ENCODE results near the gene ARID5B.

DNA sequence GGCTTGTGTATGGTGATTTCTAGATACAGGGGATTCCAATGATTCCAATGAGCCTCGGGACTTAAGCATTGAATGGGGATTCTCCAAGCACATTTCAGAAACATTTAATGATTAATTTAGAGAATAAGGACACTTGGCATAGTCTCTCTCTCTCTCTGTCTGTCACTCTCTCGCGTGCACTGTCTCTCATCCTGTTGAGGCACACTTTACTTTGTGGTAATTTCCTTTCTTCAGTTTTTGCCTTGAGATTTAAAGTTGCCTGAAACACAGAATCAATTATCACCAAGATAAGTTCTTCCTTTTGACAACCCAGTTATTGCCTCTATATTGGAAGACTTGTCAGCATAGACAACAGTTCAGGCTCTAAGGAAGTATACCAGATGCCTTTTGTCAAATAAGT is 131.6 kb downstream of the ARID5B start:
- TF ChIP-seq, protein P1, sequence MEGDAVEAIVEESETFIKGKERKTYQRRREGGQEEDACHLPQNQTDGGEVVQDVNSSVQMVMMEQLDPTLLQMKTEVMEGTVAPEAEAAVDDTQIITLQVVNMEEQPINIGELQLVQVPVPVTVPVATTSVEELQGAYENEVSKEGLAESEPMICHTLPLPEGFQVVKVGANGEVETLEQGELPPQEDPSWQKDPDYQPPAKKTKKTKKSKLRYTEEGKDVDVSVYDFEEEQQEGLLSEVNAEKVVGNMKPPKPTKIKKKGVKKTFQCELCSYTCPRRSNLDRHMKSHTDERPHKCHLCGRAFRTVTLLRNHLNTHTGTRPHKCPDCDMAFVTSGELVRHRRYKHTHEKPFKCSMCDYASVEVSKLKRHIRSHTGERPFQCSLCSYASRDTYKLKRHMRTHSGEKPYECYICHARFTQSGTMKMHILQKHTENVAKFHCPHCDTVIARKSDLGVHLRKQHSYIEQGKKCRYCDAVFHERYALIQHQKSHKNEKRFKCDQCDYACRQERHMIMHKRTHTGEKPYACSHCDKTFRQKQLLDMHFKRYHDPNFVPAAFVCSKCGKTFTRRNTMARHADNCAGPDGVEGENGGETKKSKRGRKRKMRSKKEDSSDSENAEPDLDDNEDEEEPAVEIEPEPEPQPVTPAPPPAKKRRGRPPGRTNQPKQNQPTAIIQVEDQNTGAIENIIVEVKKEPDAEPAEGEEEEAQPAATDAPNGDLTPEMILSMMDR (conservative IDR thresholded peaks at IDR 0.05; ENCODE audit: low read depth, low read length) = no peak
- TF ChIP-seq MAFK (IDR thresholded peaks at IDR 0.05; ENCODE audit: low read depth, low read length) (no peak), POLR2A (IDR thresholded peaks at IDR 0.05; ENCODE audit: low read depth, low read length) (no peak), MXI1 (IDR thresholded peaks at IDR 0.05; ENCODE audit: borderline replicate concordance, low read depth, low read length) (no peak), RCOR1 (IDR thresholded peaks at IDR 0.05; ENCODE audit: insufficient replicate concordance, low read length) (no peak), NFE2L2 (IDR thresholded peaks at IDR 0.05; ENCODE audit: low read depth, low read length) (no peak), RAD21 (IDR thresholded peaks at IDR 0.05; ENCODE audit: low read length) (no peak), FOS (IDR thresholded peaks at IDR 0.05; ENCODE audit: low read depth, low read length) (no peak)
- TF ChIP-seq, protein P2, sequence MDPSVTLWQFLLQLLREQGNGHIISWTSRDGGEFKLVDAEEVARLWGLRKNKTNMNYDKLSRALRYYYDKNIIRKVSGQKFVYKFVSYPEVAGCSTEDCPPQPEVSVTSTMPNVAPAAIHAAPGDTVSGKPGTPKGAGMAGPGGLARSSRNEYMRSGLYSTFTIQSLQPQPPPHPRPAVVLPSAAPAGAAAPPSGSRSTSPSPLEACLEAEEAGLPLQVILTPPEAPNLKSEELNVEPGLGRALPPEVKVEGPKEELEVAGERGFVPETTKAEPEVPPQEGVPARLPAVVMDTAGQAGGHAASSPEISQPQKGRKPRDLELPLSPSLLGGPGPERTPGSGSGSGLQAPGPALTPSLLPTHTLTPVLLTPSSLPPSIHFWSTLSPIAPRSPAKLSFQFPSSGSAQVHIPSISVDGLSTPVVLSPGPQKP (IDR thresholded peaks at IDR 0.05; ENCODE audit: borderline replicate concordance, low read depth, low read length) = no peak
- TF ChIP-seq, protein P3, sequence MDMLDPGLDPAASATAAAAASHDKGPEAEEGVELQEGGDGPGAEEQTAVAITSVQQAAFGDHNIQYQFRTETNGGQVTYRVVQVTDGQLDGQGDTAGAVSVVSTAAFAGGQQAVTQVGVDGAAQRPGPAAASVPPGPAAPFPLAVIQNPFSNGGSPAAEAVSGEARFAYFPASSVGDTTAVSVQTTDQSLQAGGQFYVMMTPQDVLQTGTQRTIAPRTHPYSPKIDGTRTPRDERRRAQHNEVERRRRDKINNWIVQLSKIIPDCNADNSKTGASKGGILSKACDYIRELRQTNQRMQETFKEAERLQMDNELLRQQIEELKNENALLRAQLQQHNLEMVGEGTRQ (IDR thresholded peaks at IDR 0.05; ENCODE audit: low read depth, low read length) = no peak
